ENCODE data around the gene GDPD5.

- TF ChIP-seq POLR2A (IDR thresholded peaks at IDR 0.05) = no peak
- no peak for TF ChIP-seq CTCF (IDR thresholded peaks at IDR 0.05)
These were observed 18.1 kb upstream of the GDPD5 start for GRCh38 chr11:75543806-75544205.

Measured in adrenal gland (tissue), 5 donors.